Fibroblast of lung (primary cell): ENCODE data around the gene HHAT.

Source experiments
- EZH2 ChIP-seq: IDR thresholded peaks from 2 replicates; pipeline ENCODE4 v1.5.1; 2012; ENCODE audit warnings: low read length, control low read depth, mild to moderate bottlenecking; ENCODE audit errors: missing control alignments
- TF ChIP-seq, protein P1 (sequence below), 2 donors: IDR thresholded peaks in 1 of 2; conservative IDR thresholded peaks in 1 of 2; 1 replicate in 1 of 2; 2 replicates in 1 of 2; pipeline ENCODE4 v1.5.1; 2011 to 2012; ENCODE audit warnings: low read length in 2 of 2, control low read depth in 1 of 2, inconsistent platforms in 1 of 2, low read depth in 1 of 2, mild to moderate bottlenecking in 1 of 2

GRCh38 chr1:210621712-210622111 is 293.0 kb downstream of the HHAT start:
- no peak for TF ChIP-seq EZH2
- TF ChIP-seq, protein P1, sequence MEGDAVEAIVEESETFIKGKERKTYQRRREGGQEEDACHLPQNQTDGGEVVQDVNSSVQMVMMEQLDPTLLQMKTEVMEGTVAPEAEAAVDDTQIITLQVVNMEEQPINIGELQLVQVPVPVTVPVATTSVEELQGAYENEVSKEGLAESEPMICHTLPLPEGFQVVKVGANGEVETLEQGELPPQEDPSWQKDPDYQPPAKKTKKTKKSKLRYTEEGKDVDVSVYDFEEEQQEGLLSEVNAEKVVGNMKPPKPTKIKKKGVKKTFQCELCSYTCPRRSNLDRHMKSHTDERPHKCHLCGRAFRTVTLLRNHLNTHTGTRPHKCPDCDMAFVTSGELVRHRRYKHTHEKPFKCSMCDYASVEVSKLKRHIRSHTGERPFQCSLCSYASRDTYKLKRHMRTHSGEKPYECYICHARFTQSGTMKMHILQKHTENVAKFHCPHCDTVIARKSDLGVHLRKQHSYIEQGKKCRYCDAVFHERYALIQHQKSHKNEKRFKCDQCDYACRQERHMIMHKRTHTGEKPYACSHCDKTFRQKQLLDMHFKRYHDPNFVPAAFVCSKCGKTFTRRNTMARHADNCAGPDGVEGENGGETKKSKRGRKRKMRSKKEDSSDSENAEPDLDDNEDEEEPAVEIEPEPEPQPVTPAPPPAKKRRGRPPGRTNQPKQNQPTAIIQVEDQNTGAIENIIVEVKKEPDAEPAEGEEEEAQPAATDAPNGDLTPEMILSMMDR (conservative IDR thresholded peaks at IDR 0.05 in 1 of 2, IDR thresholded peaks at IDR 0.05 in 1 of 2; ENCODE audit: low read depth in 1 of 2, low read length in 2 of 2): no peak
